Bronchial epithelial cell (primary cell): Measurements from ENCODE around the gene CDKL4. TPM values are rescaled to one million over a fixed set of nuclear protein-coding genes. Genes with fewer than 3 reads are reported as not detected.

Experiments
- DNase-seq: peaks from one replicate; pipeline ENCODE4 v3.0.0-alpha.2; 2010; ENCODE audit warnings: low read depth
- FAIRE-seq: peaks from 2 replicates; lab custom pipeline; 2011; peaks lifted over from hg19 to GRCh38; lab: Jason Lieb, UNC
- H3K27me3 ChIP-seq: 2 replicates; pipeline ENCODE4 v1.5.1; 2011; ENCODE audit warnings: low read length; ENCODE audit not compliant: control insufficient read depth, insufficient read depth
- H3K36me3 ChIP-seq: 2 replicates; pipeline ENCODE4 v1.5.1; 2011; ENCODE audit warnings: low read length; ENCODE audit not compliant: control insufficient read depth, insufficient read depth
- H3K4me3 ChIP-seq: 2 replicates; pipeline ENCODE4 v1.5.1; 2011; ENCODE audit warnings: mild to moderate bottlenecking, low read depth, low read length, control low read depth
- CTCF ChIP-seq: IDR thresholded peaks from 2 replicates; pipeline ENCODE4 v1.5.1; 2011; ENCODE audit warnings: mild to moderate bottlenecking, moderate library complexity, low read length, control low read depth, inconsistent platforms; ENCODE audit not compliant: insufficient read depth, severe bottlenecking
- total RNA-seq: library from RNA; depleted of rRNA; stranded (reverse); fragments of >200 nt; gene quantifications from 2 replicates; pipeline ENCODE4 v1.2.1, GENCODE V29; 2014

The CDKL4 gene
- total RNA-seq, 1 donor from 2014 or later: 0.26 TPM

- no peak for TF ChIP-seq CTCF
- H3K36me3 ChIP-seq: no peaks in the 10 kb centered on the region
- FAIRE-seq (no peak), DNase-seq (no peak)
- H3K27me3 ChIP-seq: no peaks in the 10 kb centered on the region
- no peak overlapping the region for H3K4me3 ChIP-seq
These were observed 62.5 kb downstream of the CDKL4 start for GRCh38 chr2:39181297-39181696.

- Histone ChIP-seq H3K36me3 (no peaks in the 10 kb centered on the region), H3K27me3 (no peaks in the 10 kb centered on the region), H3K4me3 (no peak overlapping the region)
- FAIRE-seq: no peak
- no peak for DNase-seq
- no peak for TF ChIP-seq CTCF
These were observed 63.5 kb downstream of the CDKL4 start for GRCh38 chr2:39179974-39180960.

GRCh38 chr2:39178756-39179155 lies 65.0 kb downstream of the CDKL4 start:
- H3K4me3 ChIP-seq: no peak overlapping the region
- no peak for FAIRE-seq
- no peaks in the 10 kb centered on the region for H3K27me3 ChIP-seq
- DNase-seq: no peak
- H3K36me3 ChIP-seq: no peaks in the 10 kb centered on the region
- no peak for TF ChIP-seq CTCF

GRCh38 chr2:39176997-39177396 lies 66.8 kb downstream of the CDKL4 start:
- H3K4me3 ChIP-seq: no peak overlapping the region
- H3K27me3 ChIP-seq: no peaks in the 10 kb centered on the region
- DNase-seq (no peak), FAIRE-seq (no peak)
- TF ChIP-seq CTCF: no peak
- H3K36me3 ChIP-seq: no peaks in the 10 kb centered on the region

GRCh38 chr2:39175026-39175812 lies 68.6 kb downstream of the CDKL4 start:
- no peak for TF ChIP-seq CTCF
- Histone ChIP-seq H3K36me3 (no peaks in the 10 kb centered on the region), H3K27me3 (no peaks in the 10 kb centered on the region), H3K4me3 (no peak overlapping the region)
- FAIRE-seq: no peak
- DNase-seq: peak; percentile 68
